ENCODE results near the gene WDR4.
"Not testable (repeated sequence)": the region's sequence is repeated elsewhere in the genome, so short reads cannot be mapped to it uniquely, and the experiment has no call there.

Gene WDR4

DNA sequence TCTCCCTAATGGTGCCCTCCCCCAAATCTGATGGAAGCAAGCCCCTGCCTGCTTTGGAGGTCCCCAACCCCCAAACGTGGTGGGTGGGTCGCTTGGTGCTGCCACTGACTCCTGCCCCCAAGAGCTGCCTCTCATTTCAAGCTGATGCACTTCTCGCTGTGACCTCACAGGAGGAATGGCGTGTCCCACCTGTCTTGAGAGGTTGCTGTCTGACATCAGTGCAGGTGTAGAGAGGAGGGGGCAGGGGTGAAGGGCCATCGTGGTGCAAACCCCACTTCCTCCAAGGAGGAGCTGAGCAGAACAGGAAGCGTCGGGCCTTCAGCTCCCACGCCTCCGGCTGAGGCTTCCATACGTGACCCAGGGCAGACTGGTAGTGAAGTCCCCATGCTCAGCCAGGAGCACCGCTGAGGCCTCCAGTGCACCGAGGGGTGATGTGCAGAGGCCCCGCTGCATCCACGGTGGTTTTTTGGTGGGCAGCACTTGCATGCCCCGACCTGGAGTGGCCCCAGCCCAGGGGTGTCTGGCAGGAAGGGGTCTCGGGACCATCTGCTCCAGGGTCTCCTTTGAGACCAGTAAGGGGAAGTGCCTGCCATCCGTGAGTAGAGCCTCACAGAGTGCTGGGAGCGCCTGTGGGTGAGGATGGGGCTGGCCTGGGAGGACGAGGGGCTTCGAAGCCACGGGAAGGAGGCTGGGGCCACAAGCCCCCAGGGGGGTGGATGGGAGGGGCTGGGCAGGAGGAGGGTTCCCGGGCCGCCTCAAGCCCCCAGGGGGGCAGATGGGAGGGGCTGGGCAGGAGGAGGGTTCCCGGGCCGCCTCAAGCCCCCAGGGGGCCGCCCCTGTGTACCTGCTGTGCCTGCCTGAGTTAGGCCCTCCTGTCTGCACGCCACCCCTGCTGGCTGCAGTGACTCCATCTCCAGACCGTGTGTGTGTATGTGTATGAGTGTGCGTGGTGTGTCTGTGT lies 39.8 kb downstream of the WDR4 start:
- H3K4me3 ChIP-seq (ENCODE audit: low read length): no peak overlapping the region
- H3K27me3 ChIP-seq (ENCODE audit: control insufficient read depth, insufficient read depth, low read length): no peaks in the 10 kb centered on the region
- peaks cover 9% of the 10 kb centered on the region for H3K36me3 ChIP-seq (ENCODE audit: control insufficient read depth, insufficient read depth, low read length)
- H3K27ac ChIP-seq (ENCODE audit: low read depth, low read length): no peak overlapping the region
- no peak overlapping the region for H3K9ac ChIP-seq (ENCODE audit: low read length)
- peaks cover 2% of the 10 kb centered on the region for H3K4me1 ChIP-seq (ENCODE audit: control insufficient read depth, insufficient read depth, low read length)

GRCh38 chr21:42838212-42838690 lies 41.1 kb downstream of the WDR4 start:
- H3K27ac ChIP-seq (ENCODE audit: low read depth, low read length); H3K36me3 ChIP-seq (ENCODE audit: control insufficient read depth, insufficient read depth, low read length); H3K4me1 ChIP-seq (ENCODE audit: control insufficient read depth, insufficient read depth, low read length); H3K27me3 ChIP-seq (ENCODE audit: control insufficient read depth, insufficient read depth, low read length); H3K4me3 ChIP-seq (ENCODE audit: low read length); H3K9ac ChIP-seq (ENCODE audit: low read length): not testable (repeated sequence)

- Histone ChIP-seq H3K4me3 (ENCODE audit: low read length) (no peak overlapping the region), H3K36me3 (ENCODE audit: control insufficient read depth, insufficient read depth, low read length) (peaks cover 9% of the 10 kb centered on the region), H3K4me1 (ENCODE audit: control insufficient read depth, insufficient read depth, low read length) (no peaks in the 10 kb centered on the region), H3K27me3 (ENCODE audit: control insufficient read depth, insufficient read depth, low read length) (peaks cover 1% of the 10 kb centered on the region), H3K9ac (ENCODE audit: low read length) (no peak overlapping the region), H3K27ac (ENCODE audit: low read depth, low read length) (no peak overlapping the region)
Measured at GRCh38 chr21:42837421-42838211, 41.7 kb downstream of the WDR4 start.

- H3K27ac ChIP-seq (ENCODE audit: low read depth, low read length): no peak overlapping the region
- no peaks in the 10 kb centered on the region for H3K4me1 ChIP-seq (ENCODE audit: control insufficient read depth, insufficient read depth, low read length)
- peaks cover 7% of the 10 kb centered on the region for H3K27me3 ChIP-seq (ENCODE audit: control insufficient read depth, insufficient read depth, low read length)
- no peak overlapping the region for H3K9ac ChIP-seq (ENCODE audit: low read length)
- H3K4me3 ChIP-seq (ENCODE audit: low read length): no peak overlapping the region
- H3K36me3 ChIP-seq (ENCODE audit: control insufficient read depth, insufficient read depth, low read length): peaks cover 9% of the 10 kb centered on the region
Measured at GRCh38 chr21:42836767-42837301, 42.5 kb downstream of the WDR4 start.

GRCh38 chr21:42836402-42836666 lies 43.0 kb downstream of the WDR4 start:
- Histone ChIP-seq H3K9ac (ENCODE audit: low read length) (no peak overlapping the region), H3K27ac (ENCODE audit: low read depth, low read length) (no peak overlapping the region), H3K4me1 (ENCODE audit: control insufficient read depth, insufficient read depth, low read length) (no peaks in the 10 kb centered on the region), H3K27me3 (ENCODE audit: control insufficient read depth, insufficient read depth, low read length) (peaks cover 11% of the 10 kb centered on the region), H3K4me3 (ENCODE audit: low read length) (no peak overlapping the region), H3K36me3 (ENCODE audit: control insufficient read depth, insufficient read depth, low read length) (peaks cover 9% of the 10 kb centered on the region)

- peaks cover 6% of the 10 kb centered on the region for H3K36me3 ChIP-seq (ENCODE audit: control insufficient read depth, insufficient read depth, low read length)
- H3K4me3 ChIP-seq (ENCODE audit: low read length): no peak overlapping the region
- no peak overlapping the region for H3K9ac ChIP-seq (ENCODE audit: low read length)
- H3K4me1 ChIP-seq (ENCODE audit: control insufficient read depth, insufficient read depth, low read length): no peaks in the 10 kb centered on the region
- H3K27ac ChIP-seq (ENCODE audit: low read depth, low read length): no peak overlapping the region
- H3K27me3 ChIP-seq (ENCODE audit: control insufficient read depth, insufficient read depth, low read length): peaks cover 11% of the 10 kb centered on the region
Measured at GRCh38 chr21:42835611-42836401, 43.5 kb downstream of the WDR4 start.

GRCh38 chr21:42835211-42835610 lies 44.1 kb downstream of the WDR4 start:
- Histone ChIP-seq H3K27ac (ENCODE audit: low read depth, low read length) (no peak overlapping the region), H3K36me3 (ENCODE audit: control insufficient read depth, insufficient read depth, low read length) (no peaks in the 10 kb centered on the region), H3K4me3 (ENCODE audit: low read length) (no peak overlapping the region), H3K27me3 (ENCODE audit: control insufficient read depth, insufficient read depth, low read length) (peaks cover 11% of the 10 kb centered on the region), H3K4me1 (ENCODE audit: control insufficient read depth, insufficient read depth, low read length) (no peaks in the 10 kb centered on the region), H3K9ac (ENCODE audit: low read length) (no peak overlapping the region)

- no peak overlapping the region for H3K27ac ChIP-seq (ENCODE audit: low read depth, low read length)
- H3K27me3 ChIP-seq (ENCODE audit: control insufficient read depth, insufficient read depth, low read length): peaks cover 11% of the 10 kb centered on the region
- no peaks in the 10 kb centered on the region for H3K4me1 ChIP-seq (ENCODE audit: control insufficient read depth, insufficient read depth, low read length)
- no peak overlapping the region for H3K4me3 ChIP-seq (ENCODE audit: low read length)
- H3K36me3 ChIP-seq (ENCODE audit: control insufficient read depth, insufficient read depth, low read length): no peaks in the 10 kb centered on the region
- H3K9ac ChIP-seq (ENCODE audit: low read length): no peak overlapping the region
Measured at GRCh38 chr21:42834726-42835191, 44.6 kb downstream of the WDR4 start.

DNA sequence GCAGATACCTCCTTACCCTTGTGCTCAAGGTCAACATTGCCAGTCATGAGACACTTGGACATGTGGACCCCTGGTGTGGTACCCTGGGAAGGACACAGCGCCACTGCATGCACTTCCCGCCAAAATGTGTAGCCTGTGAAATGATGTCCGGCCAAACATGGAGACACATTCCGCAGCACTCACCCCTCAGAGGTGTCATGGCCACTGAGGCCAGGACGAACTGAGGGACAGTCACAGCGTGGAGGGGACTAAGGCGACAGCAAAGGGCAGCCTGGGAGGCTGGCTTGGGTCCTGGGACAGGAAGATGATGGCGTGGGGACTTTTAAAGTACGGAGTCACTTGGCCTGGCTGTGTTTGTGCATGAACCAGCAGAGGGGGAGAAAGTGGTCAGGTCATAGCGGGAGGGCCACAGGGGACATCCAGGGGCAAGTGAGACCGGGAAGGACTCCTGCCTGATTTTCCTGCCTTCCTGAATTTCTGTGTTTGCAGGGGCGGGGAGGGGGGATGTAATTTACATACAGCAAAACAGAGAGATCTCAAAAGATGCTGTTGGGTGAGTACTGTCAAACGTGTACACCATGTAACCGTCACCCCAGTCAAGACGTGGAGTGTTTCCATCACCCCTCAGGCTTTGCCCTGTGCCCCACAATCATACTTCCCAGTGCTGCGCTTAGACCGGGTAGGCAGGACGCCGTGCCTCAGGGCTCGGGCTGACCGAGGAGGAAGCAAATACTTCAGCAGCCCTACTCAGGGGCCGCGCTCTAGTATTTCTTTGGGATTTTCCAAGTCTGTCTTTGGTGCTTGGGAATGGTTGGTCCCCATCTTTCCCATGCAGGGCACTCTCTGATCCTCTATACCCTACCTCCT lies 45.2 kb downstream of the WDR4 start:
- Histone ChIP-seq H3K4me1 (ENCODE audit: control insufficient read depth, insufficient read depth, low read length) (no peaks in the 10 kb centered on the region), H3K27ac (ENCODE audit: low read depth, low read length) (no peak overlapping the region), H3K4me3 (ENCODE audit: low read length) (no peak overlapping the region), H3K27me3 (ENCODE audit: control insufficient read depth, insufficient read depth, low read length) (peaks cover 11% of the 10 kb centered on the region), H3K36me3 (ENCODE audit: control insufficient read depth, insufficient read depth, low read length) (no peaks in the 10 kb centered on the region), H3K9ac (ENCODE audit: low read length) (no peak overlapping the region)

- Histone ChIP-seq H3K27ac (ENCODE audit: low read depth, low read length) (no peak overlapping the region), H3K36me3 (ENCODE audit: control insufficient read depth, insufficient read depth, low read length) (no peaks in the 10 kb centered on the region), H3K4me1 (ENCODE audit: control insufficient read depth, insufficient read depth, low read length) (no peaks in the 10 kb centered on the region), H3K27me3 (ENCODE audit: control insufficient read depth, insufficient read depth, low read length) (peaks cover 11% of the 10 kb centered on the region), H3K9ac (ENCODE audit: low read length) (no peak overlapping the region), H3K4me3 (ENCODE audit: low read length) (no peak overlapping the region)
Measured at GRCh38 chr21:42833439-42833815, 45.9 kb downstream of the WDR4 start.

DNA sequence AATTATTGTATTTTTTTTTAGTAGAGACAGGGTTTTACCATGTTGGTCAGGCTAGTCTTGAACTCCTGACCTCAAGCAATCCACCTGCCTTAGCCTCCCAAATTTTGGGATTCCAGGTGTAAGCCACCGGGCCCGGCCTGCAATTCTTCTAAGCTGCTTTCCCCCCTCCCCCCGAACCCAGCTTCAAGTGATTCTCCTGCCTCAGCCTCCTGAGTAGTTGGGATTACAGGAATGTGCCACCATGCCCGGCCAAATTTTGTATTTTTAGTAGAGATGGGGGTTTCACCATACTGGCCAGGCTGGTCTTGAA lies 47.1 kb downstream of the WDR4 start:
- H3K9ac ChIP-seq (ENCODE audit: low read length); H3K36me3 ChIP-seq (ENCODE audit: control insufficient read depth, insufficient read depth, low read length); H3K4me1 ChIP-seq (ENCODE audit: control insufficient read depth, insufficient read depth, low read length); H3K27ac ChIP-seq (ENCODE audit: low read depth, low read length); H3K4me3 ChIP-seq (ENCODE audit: low read length): not testable (repeated sequence)
- peaks cover 11% of the 10 kb centered on the region for H3K27me3 ChIP-seq (ENCODE audit: control insufficient read depth, insufficient read depth, low read length)
